ENCODE results near the gene FBRS. TPM values are rescaled to one million over a fixed set of nuclear protein-coding genes. Genes with fewer than 3 reads are reported as not detected.

Gene FBRS
- total and polyA plus RNA-seq, 2 of the 13 experiments (the other 11 are each of a cell fraction or from before 2014, with no cell fraction given): 13.7 to 16.2 TPM

DNA sequence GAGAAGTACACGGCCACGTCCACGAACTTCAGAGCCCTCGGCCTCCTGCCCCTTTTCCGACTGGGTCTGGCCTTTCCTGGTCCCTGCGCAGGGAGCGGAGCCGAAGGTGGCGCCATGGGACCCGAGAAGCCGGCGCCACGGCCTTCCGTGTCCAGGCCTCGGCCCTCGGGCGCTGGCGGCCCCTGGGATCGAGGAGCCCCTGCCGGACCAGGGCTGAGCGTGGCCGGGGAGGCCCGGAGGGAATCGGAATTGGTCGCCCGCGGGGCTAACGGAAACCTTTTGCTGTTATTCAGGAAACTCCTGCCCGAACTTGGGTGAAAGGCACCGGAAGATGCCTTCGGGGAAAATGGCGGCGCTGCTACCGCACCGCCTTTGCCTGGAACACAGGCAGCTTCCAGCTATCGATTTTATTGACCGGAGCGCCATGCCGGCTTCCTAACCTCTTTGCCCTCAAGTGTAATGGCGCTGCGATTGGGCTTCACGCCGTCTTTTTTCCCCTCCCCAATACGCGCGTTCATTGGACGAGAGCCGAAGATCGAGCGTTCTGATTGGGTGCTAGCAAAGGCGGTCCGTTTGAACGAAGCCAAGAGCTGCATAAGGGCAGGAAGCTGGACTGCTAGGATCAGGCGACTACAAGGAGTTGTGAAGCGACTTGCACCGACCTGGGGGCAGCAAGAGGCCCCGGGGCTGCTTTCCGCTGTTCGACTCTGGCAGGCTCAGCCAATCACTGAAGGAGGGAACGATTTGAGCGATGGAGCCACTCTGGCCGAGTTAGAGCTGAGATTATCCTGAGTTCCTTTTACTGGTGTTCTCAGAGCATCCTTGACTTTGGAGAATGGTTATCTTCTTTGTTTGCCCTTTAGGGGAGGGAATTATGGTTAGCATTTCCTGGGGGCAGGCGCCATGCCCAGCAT, 48.0 kb upstream of the FBRS start, which contains the start of gene ZNF689 (continued):
- peak; percentile 74 for TF ChIP-seq FOXJ3 (CRISPR knock-in tag; IDR thresholded peaks at IDR 0.05; ENCODE audit: borderline replicate concordance)
- TF ChIP-seq TBL1XR1 (IDR thresholded peaks at IDR 0.05; ENCODE audit: borderline replicate concordance, low read length, partially characterized antibody): peak; percentile 74
- peak; percentile 84 to 96 for TF ChIP-seq POLR2A (IDR thresholded peaks at IDR 0.05; ENCODE audit: insufficient read depth in 1 of 2, low read depth in 2 of 2, low read length in 2 of 2)
- peak; percentile 57; the same call in 1 of the 2 replicates for TF ChIP-seq ZNF83 (CRISPR knock-in tag; IDR thresholded peaks at IDR 0.05; ENCODE audit: borderline replicate concordance)
- TF ChIP-seq NCOA1 (CRISPR knock-in tag; IDR thresholded peaks at IDR 0.05): no peak
- TF ChIP-seq ZNF33A (CRISPR knock-in tag; IDR thresholded peaks at IDR 0.05; ENCODE audit: borderline replicate concordance): peak; percentile 98; the same call in 1 of the 2 replicates
- peak; percentile 96; the same call in 1 of the 2 replicates for TF ChIP-seq PAX8 (CRISPR knock-in tag; IDR thresholded peaks at IDR 0.05; ENCODE audit: borderline replicate concordance)
- no peak; the same call in 1 of the 2 replicates for TF ChIP-seq ZNF383 (CRISPR knock-in tag; IDR thresholded peaks at IDR 0.05; ENCODE audit: borderline replicate concordance)
- no peak for TF ChIP-seq MAZ (IDR thresholded peaks at IDR 0.05; ENCODE audit: borderline replicate concordance, low read depth, low read length)
- TF ChIP-seq MAZ (CRISPR knock-in tag; IDR thresholded peaks at IDR 0.05; ENCODE audit: low read depth): peak; percentile 40; the same call in 1 of the 2 replicates
- peak; percentile 64; the same call in 1 of the 2 replicates for TF ChIP-seq ZBTB20 (CRISPR knock-in tag; IDR thresholded peaks at IDR 0.05; ENCODE audit: borderline replicate concordance, low read depth)
- no peak for TF ChIP-seq TBX3 (IDR thresholded peaks at IDR 0.05; ENCODE audit: borderline replicate concordance)
- TF ChIP-seq, protein P1, sequence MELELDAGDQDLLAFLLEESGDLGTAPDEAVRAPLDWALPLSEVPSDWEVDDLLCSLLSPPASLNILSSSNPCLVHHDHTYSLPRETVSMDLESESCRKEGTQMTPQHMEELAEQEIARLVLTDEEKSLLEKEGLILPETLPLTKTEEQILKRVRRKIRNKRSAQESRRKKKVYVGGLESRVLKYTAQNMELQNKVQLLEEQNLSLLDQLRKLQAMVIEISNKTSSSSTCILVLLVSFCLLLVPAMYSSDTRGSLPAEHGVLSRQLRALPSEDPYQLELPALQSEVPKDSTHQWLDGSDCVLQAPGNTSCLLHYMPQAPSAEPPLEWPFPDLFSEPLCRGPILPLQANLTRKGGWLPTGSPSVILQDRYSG (CRISPR knock-in tag; IDR thresholded peaks at IDR 0.05): peak; percentile 95; the same call in 1 of the 2 replicates
- TF ChIP-seq DR1 (CRISPR knock-in tag; IDR thresholded peaks at IDR 0.05): peak; percentile 72; the same call in 1 of the 2 replicates
- TF ChIP-seq KDM5B (CRISPR knock-in tag; IDR thresholded peaks at IDR 0.05; ENCODE audit: borderline replicate concordance): peak; percentile 96
- TF ChIP-seq TOPORS (CRISPR knock-in tag; IDR thresholded peaks at IDR 0.05): peak; percentile 77
- no peak for TF ChIP-seq ZBTB7A (CRISPR knock-in tag; IDR thresholded peaks at IDR 0.05)
- TF ChIP-seq MED1 (CRISPR knock-in tag; IDR thresholded peaks at IDR 0.05): peak; percentile 85
- TF ChIP-seq, protein P2, sequence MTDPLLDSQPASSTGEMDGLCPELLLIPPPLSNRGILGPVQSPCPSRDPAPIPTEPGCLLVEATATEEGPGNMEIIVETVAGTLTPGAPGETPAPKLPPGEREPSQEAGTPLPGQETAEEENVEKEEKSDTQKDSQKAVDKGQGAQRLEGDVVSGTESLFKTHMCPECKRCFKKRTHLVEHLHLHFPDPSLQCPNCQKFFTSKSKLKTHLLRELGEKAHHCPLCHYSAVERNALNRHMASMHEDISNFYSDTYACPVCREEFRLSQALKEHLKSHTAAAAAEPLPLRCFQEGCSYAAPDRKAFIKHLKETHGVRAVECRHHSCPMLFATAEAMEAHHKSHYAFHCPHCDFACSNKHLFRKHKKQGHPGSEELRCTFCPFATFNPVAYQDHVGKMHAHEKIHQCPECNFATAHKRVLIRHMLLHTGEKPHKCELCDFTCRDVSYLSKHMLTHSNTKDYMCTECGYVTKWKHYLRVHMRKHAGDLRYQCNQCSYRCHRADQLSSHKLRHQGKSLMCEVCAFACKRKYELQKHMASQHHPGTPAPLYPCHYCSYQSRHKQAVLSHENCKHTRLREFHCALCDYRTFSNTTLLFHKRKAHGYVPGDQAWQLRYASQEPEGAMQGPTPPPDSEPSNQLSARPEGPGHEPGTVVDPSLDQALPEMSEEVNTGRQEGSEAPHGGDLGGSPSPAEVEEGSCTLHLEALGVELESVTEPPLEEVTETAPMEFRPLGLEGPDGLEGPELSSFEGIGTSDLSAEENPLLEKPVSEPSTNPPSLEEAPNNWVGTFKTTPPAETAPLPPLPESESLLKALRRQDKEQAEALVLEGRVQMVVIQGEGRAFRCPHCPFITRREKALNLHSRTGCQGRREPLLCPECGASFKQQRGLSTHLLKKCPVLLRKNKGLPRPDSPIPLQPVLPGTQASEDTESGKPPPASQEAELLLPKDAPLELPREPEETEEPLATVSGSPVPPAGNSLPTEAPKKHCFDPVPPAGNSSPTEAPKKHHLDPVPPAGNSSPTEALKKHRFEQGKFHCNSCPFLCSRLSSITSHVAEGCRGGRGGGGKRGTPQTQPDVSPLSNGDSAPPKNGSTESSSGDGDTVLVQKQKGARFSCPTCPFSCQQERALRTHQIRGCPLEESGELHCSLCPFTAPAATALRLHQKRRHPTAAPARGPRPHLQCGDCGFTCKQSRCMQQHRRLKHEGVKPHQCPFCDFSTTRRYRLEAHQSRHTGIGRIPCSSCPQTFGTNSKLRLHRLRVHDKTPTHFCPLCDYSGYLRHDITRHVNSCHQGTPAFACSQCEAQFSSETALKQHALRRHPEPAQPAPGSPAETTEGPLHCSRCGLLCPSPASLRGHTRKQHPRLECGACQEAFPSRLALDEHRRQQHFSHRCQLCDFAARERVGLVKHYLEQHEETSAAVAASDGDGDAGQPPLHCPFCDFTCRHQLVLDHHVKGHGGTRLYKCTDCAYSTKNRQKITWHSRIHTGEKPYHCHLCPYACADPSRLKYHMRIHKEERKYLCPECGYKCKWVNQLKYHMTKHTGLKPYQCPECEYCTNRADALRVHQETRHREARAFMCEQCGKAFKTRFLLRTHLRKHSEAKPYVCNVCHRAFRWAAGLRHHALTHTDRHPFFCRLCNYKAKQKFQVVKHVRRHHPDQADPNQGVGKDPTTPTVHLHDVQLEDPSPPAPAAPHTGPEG (CRISPR knock-in tag; IDR thresholded peaks at IDR 0.05): peak; percentile 88
- peak; percentile 88 for TF ChIP-seq SAFB2 (CRISPR knock-in tag; IDR thresholded peaks at IDR 0.05; ENCODE audit: borderline replicate concordance, low read depth)
- no peak for TF ChIP-seq NFE2L2 (IDR thresholded peaks at IDR 0.05; ENCODE audit: low read length)
- peak; percentile 47; the same call in 1 of the 2 replicates for TF ChIP-seq SRF (IDR thresholded peaks at IDR 0.05; ENCODE audit: low read depth, low read length)
- peak; percentile 80; the same call in 1 of the 2 replicates for TF ChIP-seq ZNF30 (CRISPR knock-in tag; IDR thresholded peaks at IDR 0.05)
